GM19438 (cell line): Measurements from ENCODE around the gene BANP.
"Not testable (repeated sequence)": the region's sequence is repeated elsewhere in the genome, so short reads cannot be mapped to it uniquely, and the experiment has no call there.

ENCODE experiments used
- ATAC-seq: cut with Tn5 transposase; IDR thresholded peaks from one replicate; pipeline ENCODE4 v1.9.1; 2021; ENCODE audit warnings: low read depth; ENCODE audit not compliant: unreplicated experiment

Gene BANP

DNA sequence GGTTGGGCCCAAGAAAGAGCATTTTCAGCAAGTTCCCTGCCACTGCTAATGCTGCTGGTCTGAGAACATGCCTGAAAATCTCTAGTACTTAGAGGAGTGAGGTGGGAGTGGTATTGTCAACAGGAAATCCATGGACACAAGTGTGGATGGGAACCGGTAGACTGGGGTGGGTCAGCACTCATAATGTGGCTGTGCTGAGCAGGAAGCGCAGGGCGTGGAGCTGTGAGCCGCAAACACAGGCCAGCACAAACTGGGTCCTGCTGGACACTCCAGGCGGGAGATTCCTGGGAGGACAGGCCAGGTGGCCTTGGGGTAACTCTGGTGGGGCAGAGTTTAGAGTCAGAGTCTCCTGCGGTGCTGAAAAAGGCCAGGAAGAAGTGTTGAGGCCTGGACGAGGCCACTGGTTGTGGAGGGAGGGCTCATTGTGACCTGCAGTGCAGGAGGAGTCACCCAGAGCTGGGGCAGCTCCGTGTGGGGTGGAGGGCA is 62.6 kb downstream of the BANP start:
- ATAC-seq = no peak

DNA sequence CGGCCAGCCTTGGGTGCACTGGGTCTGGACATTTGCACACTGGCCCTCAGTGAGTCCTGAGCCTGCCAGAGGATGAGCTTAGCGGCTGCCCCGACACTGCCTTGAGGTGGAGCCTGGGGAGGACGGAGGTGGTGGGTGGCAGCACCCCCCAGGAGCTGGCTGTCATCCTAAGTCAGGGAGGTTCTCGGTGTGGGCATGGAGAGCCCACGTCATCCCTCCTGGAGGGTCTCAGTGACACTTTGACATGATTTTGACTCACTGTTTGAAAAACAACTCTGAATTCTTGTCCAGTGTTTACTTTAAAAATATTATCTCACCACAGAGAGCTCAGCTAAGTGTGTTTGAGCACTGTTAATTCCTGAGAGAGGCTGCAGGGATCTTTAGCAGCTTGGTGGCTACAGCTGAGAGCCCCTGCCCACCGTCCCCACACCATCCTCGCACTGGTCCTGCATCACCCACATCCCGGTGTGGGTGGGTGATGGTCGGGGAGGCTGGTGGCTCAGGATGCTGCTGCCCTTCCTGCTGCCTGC is 63.1 kb downstream of the BANP start:
- no peak for ATAC-seq

- no peak for ATAC-seq
Measured at GRCh38 chr16:88014954-88015805, 63.9 kb downstream of the BANP start.

DNA sequence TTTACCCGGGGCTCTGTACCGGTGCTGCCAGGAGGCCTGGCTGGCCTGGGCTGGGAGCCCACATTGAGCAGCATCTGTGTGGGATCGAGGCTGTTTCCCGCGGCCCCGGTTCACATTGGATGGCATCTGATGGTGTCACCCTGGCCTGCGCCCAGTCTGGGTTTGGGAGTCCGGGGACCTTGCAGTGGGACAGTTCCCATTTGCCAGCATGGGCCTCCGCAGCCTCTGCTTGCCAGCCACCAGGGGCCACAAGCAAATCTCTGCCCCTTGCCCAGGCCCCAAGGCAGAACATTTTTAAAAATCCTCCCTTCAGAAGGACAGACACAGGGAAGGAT is 64.5 kb downstream of the BANP start:
- ATAC-seq = no peak

DNA sequence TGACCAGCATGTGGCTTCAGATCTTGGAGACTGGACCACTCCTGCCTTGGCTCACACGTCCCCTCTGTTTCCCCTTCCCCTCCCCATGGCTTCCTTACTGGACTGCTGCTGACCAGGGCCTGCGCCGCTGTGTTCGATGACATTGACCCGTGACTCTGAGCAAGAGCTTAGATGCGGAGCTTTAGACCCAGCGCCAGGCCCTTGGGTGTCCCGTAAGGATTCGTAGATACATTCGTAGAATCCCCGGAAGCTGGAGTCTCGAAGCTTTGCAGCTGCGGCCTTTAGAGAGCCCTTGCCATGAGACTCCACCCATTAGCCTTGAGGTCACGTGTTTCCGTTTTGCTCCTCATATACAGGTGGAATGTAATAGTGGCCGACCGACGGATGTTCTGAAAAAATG is 65.2 kb downstream of the BANP start:
- not testable (repeated sequence) for ATAC-seq

DNA sequence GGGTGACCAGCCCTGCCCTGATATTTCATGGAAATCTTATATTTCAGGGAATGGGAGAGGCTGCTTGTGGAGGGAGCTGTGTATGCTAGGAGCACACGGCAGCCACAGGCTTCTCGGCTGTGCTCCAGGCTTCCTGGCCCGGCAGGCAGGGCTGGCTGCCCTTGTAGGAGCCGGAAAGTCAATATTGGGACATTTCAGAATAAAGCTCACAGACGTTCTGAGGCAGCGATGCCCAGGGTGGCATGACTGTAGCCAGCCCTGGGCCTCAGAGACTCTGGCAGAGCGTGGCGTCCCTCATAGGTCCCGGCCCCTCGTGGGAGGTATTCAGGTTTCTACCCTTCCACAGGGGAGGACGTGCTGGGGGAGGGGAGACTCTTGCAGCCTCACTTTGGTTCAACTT is 65.7 kb downstream of the BANP start:
- no peak for ATAC-seq

GRCh38 chr16:88017587-88018101 is 66.4 kb downstream of the BANP start:
- no peak for ATAC-seq

- not testable (repeated sequence) for ATAC-seq
Measured at GRCh38 chr16:88018382-88018781, 67.1 kb downstream of the BANP start.

GRCh38 chr16:88019041-88019820 is 68.0 kb downstream of the BANP start:
- not testable (repeated sequence) for ATAC-seq

GRCh38 chr16:88019821-88020515 is 68.7 kb downstream of the BANP start:
- ATAC-seq = no peak

- ATAC-seq = no peak
Measured at GRCh38 chr16:88020516-88020885, 69.3 kb downstream of the BANP start.

DNA sequence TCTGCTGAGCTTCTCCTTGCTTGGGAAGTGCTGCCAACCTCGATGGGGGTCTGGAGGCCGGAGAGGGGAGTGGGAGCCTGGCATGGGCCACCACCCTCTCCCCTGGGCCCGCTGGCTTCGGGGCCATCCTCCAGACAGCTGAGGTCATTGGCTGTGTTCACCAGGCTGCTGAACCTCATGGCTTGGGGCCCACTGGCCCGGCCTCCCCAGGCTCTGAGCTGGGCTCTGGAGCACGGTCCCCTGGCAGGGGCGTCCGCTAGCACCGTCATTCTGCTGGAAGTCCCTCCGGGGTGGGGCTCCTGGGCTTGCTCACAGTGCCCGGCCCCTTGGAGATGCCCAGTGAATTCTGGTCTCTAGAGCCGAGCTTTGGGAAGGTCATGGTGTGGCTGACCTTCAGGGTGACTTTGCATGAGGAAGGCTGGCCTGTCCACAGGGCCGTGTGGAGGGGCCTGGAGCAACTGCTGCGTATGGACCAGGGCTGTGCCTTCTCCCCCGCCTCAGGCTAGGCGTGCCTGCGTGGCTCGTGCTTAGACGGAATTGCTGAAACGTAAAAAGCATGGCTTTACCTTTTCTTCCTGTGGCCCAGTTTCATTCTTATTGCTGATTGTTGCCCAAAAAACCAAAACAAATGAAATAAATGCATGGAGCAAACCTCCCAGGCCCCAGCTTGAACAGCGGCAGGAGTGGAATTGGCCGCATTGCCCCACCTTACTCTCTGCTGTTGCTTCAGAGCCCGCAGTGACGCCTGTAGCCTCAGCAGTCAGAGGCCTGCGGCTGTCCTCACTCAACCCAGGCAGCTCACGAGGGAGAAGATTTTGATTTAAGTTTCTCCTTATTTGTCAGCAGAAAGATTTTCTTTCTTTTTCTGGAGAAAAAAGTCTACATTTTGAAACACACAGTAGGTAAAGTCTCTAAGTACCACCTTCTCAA is 70.1 kb downstream of the BANP start:
- not testable (repeated sequence) for ATAC-seq

GRCh38 chr16:88022076-88023042 is 71.1 kb downstream of the BANP start:
- no peak for ATAC-seq

- ATAC-seq = no peak
Measured at GRCh38 chr16:88023366-88023765, 72.1 kb downstream of the BANP start.

GRCh38 chr16:88023786-88024185 is 72.6 kb downstream of the BANP start:
- no peak for ATAC-seq

GRCh38 chr16:88024491-88025085 is 73.4 kb downstream of the BANP start:
- ATAC-seq = not testable (repeated sequence)

GRCh38 chr16:88025086-88025492 is 73.9 kb downstream of the BANP start:
- not testable (repeated sequence) for ATAC-seq
